Vagina (tissue), 2 donors: ENCODE results near the gene AFAP1L1.

ENCODE experiments used
- POLR2A ChIP-seq, 2 donors: fragments of 450-650 bp; IDR thresholded peaks; one replicate each; pipeline ENCODE4 v1.6.1; 2017; ENCODE audit warnings: antibody characterized with exemption in 2 of 2, mild to moderate bottlenecking in 2 of 2, moderate library complexity in 2 of 2
- POLR2AphosphoS5 ChIP-seq, 2 donors: sonication (generic); formaldehyde crosslinking; IDR thresholded peaks; one replicate each; pipeline ENCODE4 v1.9.0; 2017; ENCODE audit warnings: antibody characterized with exemption in 2 of 2, mild to moderate bottlenecking in 2 of 2, low read depth in 1 of 2; ENCODE audit not compliant: insufficient read depth in 1 of 2
- TF ChIP-seq, protein P1 (sequence below), 3 experiments: fragments of 450-650 bp in 2 of 3; fragments of 200-600 bp in 1 of 3; sonication (generic) in 1 of 3; IDR thresholded peaks; one replicate each; pipeline ENCODE4 v1.5.1; 2017 to 2019; ENCODE audit warnings: antibody characterized with exemption in 3 of 3, mild to moderate bottlenecking in 2 of 3, moderate library complexity in 2 of 3

DNA sequence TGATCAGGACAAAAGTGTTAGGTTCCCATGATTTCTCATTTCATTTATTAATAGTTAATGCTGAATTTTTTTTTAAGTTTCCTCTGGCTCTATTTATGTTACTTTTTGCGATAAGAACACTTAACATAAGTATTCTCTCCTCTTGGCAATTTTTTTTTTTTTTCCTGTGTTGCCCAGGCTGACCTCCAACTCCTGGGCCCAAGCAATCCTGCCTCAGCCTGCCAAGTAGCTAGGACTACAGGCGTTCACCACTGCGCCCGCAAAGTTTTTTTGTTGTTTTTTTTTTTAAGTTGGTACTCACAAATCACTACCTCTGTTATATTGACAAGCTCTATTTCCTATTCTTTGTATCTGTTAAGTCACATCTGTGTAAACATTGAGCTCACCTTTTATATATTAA lies 80.5 kb downstream of the AFAP1L1 start:
- no peak for TF ChIP-seq POLR2AphosphoS5 (IDR thresholded peaks at IDR 0.05; ENCODE audit: insufficient read depth in 1 of 2, low read depth in 1 of 2)
- no peak for TF ChIP-seq POLR2A (IDR thresholded peaks at IDR 0.05)
- TF ChIP-seq, protein P1, sequence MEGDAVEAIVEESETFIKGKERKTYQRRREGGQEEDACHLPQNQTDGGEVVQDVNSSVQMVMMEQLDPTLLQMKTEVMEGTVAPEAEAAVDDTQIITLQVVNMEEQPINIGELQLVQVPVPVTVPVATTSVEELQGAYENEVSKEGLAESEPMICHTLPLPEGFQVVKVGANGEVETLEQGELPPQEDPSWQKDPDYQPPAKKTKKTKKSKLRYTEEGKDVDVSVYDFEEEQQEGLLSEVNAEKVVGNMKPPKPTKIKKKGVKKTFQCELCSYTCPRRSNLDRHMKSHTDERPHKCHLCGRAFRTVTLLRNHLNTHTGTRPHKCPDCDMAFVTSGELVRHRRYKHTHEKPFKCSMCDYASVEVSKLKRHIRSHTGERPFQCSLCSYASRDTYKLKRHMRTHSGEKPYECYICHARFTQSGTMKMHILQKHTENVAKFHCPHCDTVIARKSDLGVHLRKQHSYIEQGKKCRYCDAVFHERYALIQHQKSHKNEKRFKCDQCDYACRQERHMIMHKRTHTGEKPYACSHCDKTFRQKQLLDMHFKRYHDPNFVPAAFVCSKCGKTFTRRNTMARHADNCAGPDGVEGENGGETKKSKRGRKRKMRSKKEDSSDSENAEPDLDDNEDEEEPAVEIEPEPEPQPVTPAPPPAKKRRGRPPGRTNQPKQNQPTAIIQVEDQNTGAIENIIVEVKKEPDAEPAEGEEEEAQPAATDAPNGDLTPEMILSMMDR (IDR thresholded peaks at IDR 0.05), result no peak
